ENCODE results near the gene C18orf63.

- TF ChIP-seq TAF1 (IDR thresholded peaks at IDR 0.05; ENCODE audit: borderline replicate concordance, low read depth, low read length) (no peak), POLR2A (IDR thresholded peaks at IDR 0.05; ENCODE audit: low read depth, low read length) (no peak)
Observed at GRCh38 chr18:74378179-74378682, 62.6 kb downstream of the C18orf63 start.
